Kidney (tissue), 14 donors: ENCODE results near the gene PARS2. TPM values are rescaled to one million over a fixed set of nuclear protein-coding genes. Genes with fewer than 3 reads are reported as not detected.

Experiments
- DNase-seq, 5 donors: peaks; one replicate each; pipeline ENCODE4 v3.0.0-alpha.2; 2013 to 2020
- FAIRE-seq: peaks from 2 replicates; lab custom pipeline; 2012; peaks lifted over from hg19 to GRCh38; lab: Jason Lieb, UNC
- H3K27ac ChIP-seq, 2 donors: one replicate each; pipeline ENCODE4 v1.7.0; 2013; ENCODE audit warnings: low read depth in 2 of 2, low read length in 2 of 2, inconsistent platforms in 1 of 2
- H3K27me3 ChIP-seq: one replicate; pipeline ENCODE4 v1.7.1; 2013; ENCODE audit warnings: low read length, inconsistent platforms; ENCODE audit not compliant: control insufficient read depth, insufficient read depth
- H3K36me3 ChIP-seq, 3 donors: one replicate each; pipeline versions ENCODE4 v1.7.0 to v1.7.1; 2013; ENCODE audit warnings: low read length in 3 of 3, control low read depth in 1 of 3, inconsistent platforms in 1 of 3; ENCODE audit not compliant: insufficient read depth in 3 of 3, control insufficient read depth in 2 of 3
- H3K4me1 ChIP-seq, 3 donors: one replicate each; pipeline versions ENCODE4 v1.7.0 to v1.7.1; 2013; ENCODE audit warnings: low read length in 3 of 3, inconsistent platforms in 1 of 3, low read depth in 1 of 3; ENCODE audit not compliant: control insufficient read depth in 2 of 3, insufficient read depth in 2 of 3
- H3K4me3 ChIP-seq, 3 donors: one replicate each; pipeline versions ENCODE4 v1.7.0 to v1.8.1; 2013; ENCODE audit warnings: low read length in 3 of 3, control low read depth in 1 of 3, inconsistent platforms in 1 of 3
- H3K9ac ChIP-seq, 3 donors: one replicate each; pipeline versions ENCODE4 v1.7.0 to v1.7.1; 2013; ENCODE audit warnings: low read length in 3 of 3, control low read depth in 1 of 3, inconsistent platforms in 1 of 3
- H3K9me3 ChIP-seq, 3 donors: one replicate each; pipeline versions ENCODE4 v1.7.0 to v1.7.1; 2013; ENCODE audit warnings: low read length in 3 of 3, control low read depth in 1 of 3, inconsistent platforms in 1 of 3; ENCODE audit not compliant: control insufficient read depth in 2 of 3, insufficient read depth in 1 of 3
- CTCF ChIP-seq: IDR thresholded peaks from 3 replicates; pipeline ENCODE4 v1.5.1; 2012; ENCODE audit warnings: mild to moderate bottlenecking, moderate library complexity, borderline replicate concordance; ENCODE audit not compliant: insufficient read depth; ENCODE audit errors: extremely low read depth
- intact Hi-C: fragments of 100-400 bp; cut with DNase I; formaldehyde crosslinking; loops from one replicate; pipeline ENCODE4 v1.11.1; 2022
- polyA plus RNA-seq: library from polyadenylated mRNA; stranded (reverse); fragments of 350-450 nt; fragmentation: Illumina TruSeq; extraction: RNeasy Lipid Tissue Mini Kit (QIAGEN cat#74804); gene quantifications from one replicate; pipeline ENCODE4 v1.2.3, GENCODE V29; 2014; ENCODE audit warnings: low read depth, low replicate concordance; ENCODE audit not compliant: insufficient read depth
- total RNA-seq: library from RNA; stranded (reverse); fragmentation: NEBNext Ultra II Directional; extraction: Animal tissue kit (Norgen Biotek cat#: 25700); gene quantifications from one replicate; pipeline ENCODE4 v1.2.1, GENCODE V29; 2021
- donor health status: control.
- donor health status: control.
- donor health status: control.
- donor health status: control.
- donor health status: control.
- donor health status: DM: yes; HTN: yes; CAD: no.
- donor health status: Normal renal cell carcinoma (clear cell type).

PARS2 gene
- total and polyA plus RNA-seq, 2 donors from 2014 or later, result 7.1 to 7.2 TPM

- intact Hi-C loops, result no loop called here
- Histone ChIP-seq H3K36me3 (peaks cover 19 to 40% (median 20%) of the 10 kb centered on the region in 3 donors), H3K4me3 (no peak overlapping the region), H3K27me3 (no peaks in the 10 kb centered on the region), H3K4me1 (no peaks in the 10 kb centered on the region), H3K27ac (no peak overlapping the region), H3K9ac (no peak overlapping the region), H3K9me3 (peaks cover 0 to 5% (median 4%) of the 10 kb centered on the region in 3 donors)
- FAIRE-seq (no peak), DNase-seq (no peak)
- TF ChIP-seq CTCF, result no peak
These were observed 40.3 kb downstream of the PARS2 start for GRCh38 chr1:54723985-54724384.

GRCh38 chr1:54721719-54722118 lies 42.6 kb downstream of the PARS2 start:
- Histone ChIP-seq H3K9me3 (peaks cover 0 to 5% (median 4%) of the 10 kb centered on the region in 3 donors), H3K27ac (no peak overlapping the region), H3K9ac (no peak overlapping the region), H3K27me3 (no peaks in the 10 kb centered on the region), H3K36me3 (peaks cover 16 to 40% (median 17%) of the 10 kb centered on the region in 3 donors), H3K4me3 (no peak overlapping the region), H3K4me1 (peaks cover 0 to 2% (median under 1%) of the 10 kb centered on the region in 3 donors)
- DNase-seq, result no peak
- FAIRE-seq, result no peak
- TF ChIP-seq CTCF, result no peak
- intact Hi-C loops, result no loop called here

- Histone ChIP-seq H3K27me3 (no peaks in the 10 kb centered on the region), H3K9ac (peak overlapping the region; percentile 2 to 79 (median 71)), H3K36me3 (peaks cover 0 to 5% (median 4%) of the 10 kb centered on the region in 3 donors), H3K9me3 (no peaks in the 10 kb centered on the region), H3K27ac (no peak overlapping the region), H3K4me3 (peak overlapping the region; percentile 70 to 85 (median 83)), H3K4me1 (peaks cover 0 to 9% (median 7%) of the 10 kb centered on the region in 3 donors)
- no peak for TF ChIP-seq CTCF
- DNase-seq (no peak), FAIRE-seq (no peak)
- intact Hi-C loops, result no loop called here
These were observed 47.9 kb downstream of the PARS2 start for GRCh38 chr1:54716299-54717047.
